Suprapubic skin (tissue), 4 donors: ENCODE data around the gene INPP5B. TPM values are rescaled to one million over a fixed set of nuclear protein-coding genes. Genes with fewer than 3 reads are reported as not detected.
"Not testable (repeated sequence)": the region's sequence is repeated elsewhere in the genome, so short reads cannot be mapped to it uniquely, and the experiment has no call there.

Experiments
- DNase-seq, 2 donors: peaks; one replicate each; pipeline ENCODE4 v3.0.0-alpha.2; 2019; ENCODE audit warnings: low spot score in 2 of 2
- H3K27ac ChIP-seq: fragments of 200-600 bp; sonication (generic); one replicate; pipeline ENCODE4 v1.5.1; 2019
- H3K27me3 ChIP-seq: fragments of 200-600 bp; sonication (generic); one replicate; pipeline ENCODE4 v1.5.1; 2019
- H3K36me3 ChIP-seq: fragments of 200-600 bp; sonication (generic); one replicate; pipeline ENCODE4 v1.5.1; 2019
- H3K4me1 ChIP-seq: fragments of 200-600 bp; sonication (generic); one replicate; pipeline ENCODE4 v1.5.1; 2019
- H3K4me3 ChIP-seq: fragments of 200-600 bp; sonication (generic); one replicate; pipeline ENCODE4 v1.5.1; 2019; ENCODE audit warnings: mild to moderate bottlenecking
- H3K9me3 ChIP-seq: fragments of 200-600 bp; sonication (generic); one replicate; pipeline ENCODE4 v1.5.1; 2019
- EP300 ChIP-seq: sonication (generic); formaldehyde crosslinking; IDR thresholded peaks from one replicate; pipeline ENCODE4 v1.6.1; 2017; ENCODE audit warnings: antibody characterized with exemption
- POLR2A ChIP-seq, 2 donors: fragments of 450-650 bp; IDR thresholded peaks; one replicate each; pipeline ENCODE4 v1.6.1; 2017; ENCODE audit warnings: antibody characterized with exemption in 2 of 2, mild to moderate bottlenecking in 2 of 2, moderate library complexity in 2 of 2
- POLR2AphosphoS5 ChIP-seq, 3 donors: sonication (generic); formaldehyde crosslinking; IDR thresholded peaks; one replicate each; pipeline ENCODE4 v1.6.1; 2017; ENCODE audit warnings: antibody characterized with exemption in 3 of 3
- WGBS: methylation state at CpG from one replicate; pipeline ENCODE4 v1.1.5; 2018; 5-methylcytosine and 5-hydroxymethylcytosine counted together
- total RNA-seq, 4 donors: library from RNA; depleted of rRNA; stranded (reverse); fragments of >200 nt; gene quantifications; one replicate each; pipeline ENCODE4 v1.1.0, GENCODE V29; 2016
- TF ChIP-seq, protein P1 (sequence below), 2 donors: fragments of 200-600 bp in 1 of 2; fragments of 450-650 bp in 1 of 2; sonication (generic) in 1 of 2; IDR thresholded peaks; one replicate each; pipeline ENCODE4 v1.5.1; 2016 to 2019; ENCODE audit warnings: antibody characterized with exemption in 2 of 2, mild to moderate bottlenecking in 1 of 2, moderate library complexity in 1 of 2

The INPP5B gene
- total RNA-seq, 4 donors from 2014 or later: 14.0 to 30.9 (median 17.9) TPM

DNA sequence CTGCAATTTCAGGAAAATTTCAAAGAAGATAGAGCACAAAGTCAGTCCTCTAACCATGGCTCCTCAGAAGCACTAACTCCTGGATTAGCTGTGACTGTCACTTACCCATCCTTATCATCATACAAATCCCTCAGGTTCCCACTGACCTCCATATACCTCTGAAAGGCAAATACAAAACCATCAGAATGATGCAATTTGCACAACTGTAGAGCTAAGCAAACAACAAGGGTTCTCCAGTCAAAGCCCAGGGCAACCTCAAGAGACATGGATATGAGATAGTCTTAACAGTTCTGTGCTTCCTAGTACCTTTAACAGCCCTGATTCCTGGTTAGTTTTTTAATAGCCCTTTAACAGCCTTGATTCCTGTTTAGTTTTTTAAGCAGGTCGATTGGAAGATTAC is 40.8 kb upstream of the INPP5B start:
- Histone ChIP-seq H3K4me1 (peaks cover 20% of the 10 kb centered on the region), H3K36me3 (peaks cover 46% of the 10 kb centered on the region), H3K27me3 (no peaks in the 10 kb centered on the region), H3K4me3 (no peak overlapping the region), H3K27ac (no peak overlapping the region), H3K9me3 (no peaks in the 10 kb centered on the region)
- no peak for DNase-seq
- TF ChIP-seq POLR2AphosphoS5 (IDR thresholded peaks at IDR 0.05) (no peak), POLR2A (IDR thresholded peaks at IDR 0.05) (no peak), EP300 (no peak)
- TF ChIP-seq, protein P1, sequence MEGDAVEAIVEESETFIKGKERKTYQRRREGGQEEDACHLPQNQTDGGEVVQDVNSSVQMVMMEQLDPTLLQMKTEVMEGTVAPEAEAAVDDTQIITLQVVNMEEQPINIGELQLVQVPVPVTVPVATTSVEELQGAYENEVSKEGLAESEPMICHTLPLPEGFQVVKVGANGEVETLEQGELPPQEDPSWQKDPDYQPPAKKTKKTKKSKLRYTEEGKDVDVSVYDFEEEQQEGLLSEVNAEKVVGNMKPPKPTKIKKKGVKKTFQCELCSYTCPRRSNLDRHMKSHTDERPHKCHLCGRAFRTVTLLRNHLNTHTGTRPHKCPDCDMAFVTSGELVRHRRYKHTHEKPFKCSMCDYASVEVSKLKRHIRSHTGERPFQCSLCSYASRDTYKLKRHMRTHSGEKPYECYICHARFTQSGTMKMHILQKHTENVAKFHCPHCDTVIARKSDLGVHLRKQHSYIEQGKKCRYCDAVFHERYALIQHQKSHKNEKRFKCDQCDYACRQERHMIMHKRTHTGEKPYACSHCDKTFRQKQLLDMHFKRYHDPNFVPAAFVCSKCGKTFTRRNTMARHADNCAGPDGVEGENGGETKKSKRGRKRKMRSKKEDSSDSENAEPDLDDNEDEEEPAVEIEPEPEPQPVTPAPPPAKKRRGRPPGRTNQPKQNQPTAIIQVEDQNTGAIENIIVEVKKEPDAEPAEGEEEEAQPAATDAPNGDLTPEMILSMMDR (IDR thresholded peaks at IDR 0.05): no peak
- 55% methylated on average over 1 of the region's 1 CpG for WGBS

- H3K27me3 ChIP-seq: no peaks in the 10 kb centered on the region
- H3K36me3 ChIP-seq: peaks cover 87% of the 10 kb centered on the region
- WGBS: 94% methylated on average over 2 of the region's 2 CpGs
- no peak for DNase-seq
- TF ChIP-seq EP300 (no peak), POLR2AphosphoS5 (IDR thresholded peaks at IDR 0.05) (no peak)
- peaks cover 8% of the 10 kb centered on the region for H3K4me1 ChIP-seq
- H3K27ac ChIP-seq: no peak overlapping the region
- no peak overlapping the region for H3K4me3 ChIP-seq
- H3K9me3 ChIP-seq: no peaks in the 10 kb centered on the region
Measured at GRCh38 chr1:37983546-37983945, 36.7 kb upstream of the INPP5B start.

DNA sequence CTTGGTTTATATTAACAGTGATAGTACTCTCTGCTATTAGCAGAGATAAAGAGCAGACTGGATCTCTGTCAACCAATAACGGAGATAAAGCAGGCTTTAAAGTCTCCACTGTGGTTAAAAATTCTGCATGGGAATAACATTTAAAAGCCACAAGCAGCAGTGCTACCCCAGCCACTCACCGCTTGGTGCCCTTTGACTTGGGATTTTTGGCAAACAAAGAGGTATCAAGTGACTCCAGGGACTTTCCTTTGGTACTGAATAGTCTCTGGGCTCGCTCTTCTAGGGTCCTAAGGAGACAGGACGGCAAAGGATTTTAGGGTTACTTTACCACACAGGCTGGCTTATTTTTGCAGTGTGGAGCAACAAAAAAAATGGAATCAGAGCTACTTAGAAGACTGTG is 31.7 kb upstream of the INPP5B start:
- TF ChIP-seq POLR2AphosphoS5 (IDR thresholded peaks at IDR 0.05) (no peak), POLR2A (IDR thresholded peaks at IDR 0.05) (no peak), EP300 (no peak)
- TF ChIP-seq, protein P1 (IDR thresholded peaks at IDR 0.05): no peak
- Histone ChIP-seq H3K4me3 (no peak overlapping the region), H3K9me3 (no peaks in the 10 kb centered on the region), H3K27me3 (no peaks in the 10 kb centered on the region), H3K36me3 (peaks cover 97% of the 10 kb centered on the region), H3K27ac (no peak overlapping the region), H3K4me1 (no peaks in the 10 kb centered on the region)
- no peak for DNase-seq
- WGBS: 86% methylated on average over 4 of the region's 4 CpGs

GRCh38 chr1:37975083-37975482 is 28.2 kb upstream of the INPP5B start:
- not testable (repeated sequence) for H3K9me3 ChIP-seq, H3K4me1 ChIP-seq, H3K27me3 ChIP-seq, DNase-seq, H3K27ac ChIP-seq, H3K4me3 ChIP-seq
- peaks cover 78% of the 10 kb centered on the region for H3K36me3 ChIP-seq
- TF ChIP-seq, protein P1 (IDR thresholded peaks at IDR 0.05): peak; percentile 27 to 32
- WGBS: 51% methylated on average over 6 of the region's 6 CpGs

DNA sequence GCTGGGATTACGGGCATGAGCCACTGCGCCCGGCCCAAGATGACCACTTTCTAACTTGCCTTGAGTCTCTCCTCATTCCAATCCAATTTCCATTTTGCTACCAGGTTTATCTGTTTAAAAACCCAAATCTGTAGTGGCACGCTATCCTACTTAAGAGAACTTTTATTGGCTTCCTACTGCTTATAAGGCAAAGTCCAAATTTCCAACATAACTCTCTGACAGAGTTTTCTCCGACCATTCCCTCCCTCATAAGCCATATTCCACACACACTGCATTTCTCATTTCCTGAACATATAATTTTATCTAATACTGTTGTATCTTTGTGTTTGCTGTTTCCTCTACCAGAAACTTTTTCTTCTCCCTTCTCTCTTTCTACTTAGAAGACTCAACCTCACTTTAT is 27.7 kb upstream of the INPP5B start:
- Histone ChIP-seq H3K27ac (no peak overlapping the region), H3K27me3 (no peaks in the 10 kb centered on the region), H3K4me3 (no peak overlapping the region), H3K4me1 (no peaks in the 10 kb centered on the region), H3K9me3 (no peaks in the 10 kb centered on the region), H3K36me3 (peaks cover 78% of the 10 kb centered on the region)
- no peak for DNase-seq
- no peak for TF ChIP-seq POLR2AphosphoS5 (IDR thresholded peaks at IDR 0.05)
- TF ChIP-seq, protein P1 (IDR thresholded peaks at IDR 0.05): no peak
- TF ChIP-seq POLR2A (IDR thresholded peaks at IDR 0.05): no peak
- no peak for TF ChIP-seq EP300
- WGBS: 97% methylated on average over 5 of the region's 5 CpGs

DNA sequence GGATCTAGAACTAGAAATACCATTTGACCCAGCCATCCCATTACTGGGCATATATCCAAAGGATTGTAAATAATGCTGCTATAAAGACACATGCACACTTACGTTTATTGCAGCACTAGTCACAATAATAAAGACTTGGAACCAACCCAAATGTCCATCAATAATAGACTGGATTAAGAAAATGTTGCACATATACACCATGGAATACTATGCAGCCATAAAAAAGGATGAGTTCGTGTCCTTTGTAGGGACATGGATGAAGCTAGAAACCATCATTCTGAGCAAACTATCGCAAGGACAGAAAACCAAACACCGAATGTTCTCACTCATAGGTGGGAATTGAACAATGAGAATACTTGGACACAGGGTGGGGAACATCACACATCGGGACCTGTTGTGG is 26.8 kb upstream of the INPP5B start:
- WGBS: 90% methylated on average over 5 of the region's 5 CpGs
- peaks cover 78% of the 10 kb centered on the region for H3K36me3 ChIP-seq
- H3K4me3 ChIP-seq, H3K4me1 ChIP-seq, H3K9me3 ChIP-seq, H3K27ac ChIP-seq, DNase-seq, H3K27me3 ChIP-seq: not testable (repeated sequence)
